Prostate gland (tissue), 2 donors: Measurements from ENCODE around the gene ACE.

Source experiments
- CTCF ChIP-seq, 4 experiments: fragments of 200-600 bp in 2 of 4; fragments of 450-650 bp in 2 of 4; sonication (generic) in 2 of 4; IDR thresholded peaks; 1 replicate in 3 of 4; 2 replicates in 1 of 4; pipeline ENCODE4 v1.5.1; 2016 to 2019; ENCODE audit warnings: antibody characterized with exemption in 4 of 4, mild to moderate bottlenecking in 2 of 4, moderate library complexity in 2 of 4
- POLR2A ChIP-seq: fragments of 450-650 bp; IDR thresholded peaks from one replicate; pipeline ENCODE4 v1.6.1; 2016; ENCODE audit warnings: antibody characterized with exemption, mild to moderate bottlenecking
- POLR2AphosphoS5 ChIP-seq: sonication (generic); formaldehyde crosslinking; IDR thresholded peaks from one replicate; pipeline ENCODE4 v1.6.1; 2017; ENCODE audit warnings: antibody characterized with exemption

GRCh38 chr17:63434951-63435571, 41.8 kb upstream of the ACE start:
- TF ChIP-seq CTCF (IDR thresholded peaks at IDR 0.05) (no peak), POLR2A (no peak), POLR2AphosphoS5 (peak; percentile 71)
